ENCODE measurements around the gene LGR6.
"Not testable (repeated sequence)": the region's sequence is repeated elsewhere in the genome, so short reads cannot be mapped to it uniquely, and the experiment has no call there.

Gene LGR6

GRCh38 chr1:202324646-202325045 lies 131.0 kb downstream of the LGR6 start:
- no peak for DNase-seq (ENCODE audit: low spot score)

GRCh38 chr1:202329891-202330290 lies 136.3 kb downstream of the LGR6 start:
- no peak for DNase-seq (ENCODE audit: low spot score)

GRCh38 chr1:202333861-202334260 lies 140.3 kb downstream of the LGR6 start:
- DNase-seq (ENCODE audit: low spot score): no peak

- peak; percentile 48 for DNase-seq (ENCODE audit: low spot score)
Observed at GRCh38 chr1:202343652-202344349, 150.2 kb downstream of the LGR6 start.

GRCh38 chr1:202348005-202348508 lies 154.5 kb downstream of the LGR6 start:
- no peak for DNase-seq (ENCODE audit: low spot score)

- DNase-seq (ENCODE audit: low spot score): peak; percentile 98
Observed at GRCh38 chr1:202348509-202349205, 155.1 kb downstream of the LGR6 start, which contains the start of gene PPP1R12B. TSS of gene PPP1R12B (plus strand) at chr1:202348699. CDS start at chr1:202348852, 153 bp downstream.

GRCh38 chr1:202349206-202349928 lies 155.8 kb downstream of the LGR6 start:
- peak; percentile 27 for DNase-seq (ENCODE audit: low spot score)

GRCh38 chr1:202351725-202352124 lies 158.1 kb downstream of the LGR6 start:
- no peak for DNase-seq (ENCODE audit: low spot score)

- not testable (repeated sequence) for DNase-seq (ENCODE audit: low spot score)
Observed at GRCh38 chr1:202352583-202353197, 159.1 kb downstream of the LGR6 start.

- DNase-seq (ENCODE audit: low spot score): no peak
Observed at GRCh38 chr1:202355944-202356553, 162.4 kb downstream of the LGR6 start.

- no peak for DNase-seq (ENCODE audit: low spot score)
Observed at GRCh38 chr1:202357506-202357905, 163.9 kb downstream of the LGR6 start.

GRCh38 chr1:202361224-202361623 lies 167.6 kb downstream of the LGR6 start:
- no peak for DNase-seq (ENCODE audit: low spot score)

- no peak for DNase-seq (ENCODE audit: low spot score)
Observed at GRCh38 chr1:202361701-202362100, 168.1 kb downstream of the LGR6 start.

- DNase-seq (ENCODE audit: low spot score): no peak
Observed at GRCh38 chr1:202362212-202362611, 168.6 kb downstream of the LGR6 start.

- DNase-seq (ENCODE audit: low spot score): no peak
Observed at GRCh38 chr1:202365092-202365815, 171.7 kb downstream of the LGR6 start.

- no peak for DNase-seq (ENCODE audit: low spot score)
Observed at GRCh38 chr1:202367271-202367670, 173.7 kb downstream of the LGR6 start.
